HepG2 (cell line): ENCODE measurements around the gene PARP1. TPM values are rescaled to one million over a fixed set of nuclear protein-coding genes. Genes with fewer than 3 reads are reported as not detected.

Source experiments
- ATAC-seq: fragments of 200-7000 bp; cut with Tn5 transposase; 3 replicates; pipeline ENCODE4 v1.9.1; 2020; ENCODE audit warnings: mild to moderate bottlenecking, moderate library complexity
- BruUV-seq: library from RNA; stranded (reverse); fragments of 400-500 nt; replicated peaks from 2 replicates; lab custom pipeline; 2021; lab: Mats Ljungman, UMichigan
- CTCF ChIA-PET: fragments of 300-600 bp; formaldehyde crosslinking; extraction: SDS; loops from one replicate; lab custom pipeline; 2021; ENCODE audit warnings: low total read pairs, inconsistent platforms, low intra/inter-chr PET ratio; lab: Yijun Ruan, JAX
- POLR2A ChIA-PET: fragments of 350-600 bp; sonication (Branson Sonifier 250); formaldehyde crosslinking; loops from one replicate; lab custom pipeline; 2020; ENCODE audit warnings: antibody characterized with exemption, inconsistent platforms; lab: Yijun Ruan, JAX
- DNase-seq: peaks from one replicate; pipeline ENCODE4 v3.0.0-alpha.2; 2015; ENCODE audit warnings: low spot score
- FAIRE-seq: peaks from 3 replicates; lab custom pipeline; 2011; peaks lifted over from hg19 to GRCh38; lab: Jason Lieb, UNC
- H2AFZ ChIP-seq: one replicate; pipeline ENCODE4 v1.6.1; 2011; ENCODE audit warnings: low read length, inconsistent platforms
- H3K27ac ChIP-seq: fragments of 300-600 bp; 3 replicates; pipeline ENCODE4 v1.8.0; 2011; ENCODE audit warnings: mixed run types, mild to moderate bottlenecking, mixed read lengths, low read length, inconsistent platforms; ENCODE audit not compliant: insufficient read depth; ENCODE audit errors: extremely low read length
- H3K27me3 ChIP-seq, 2 experiments: fragments of 200-600 bp in 1 of 2; 2 replicates in 1 of 2; 3 replicates in 1 of 2; pipeline versions ENCODE4 v1.6.0 to v1.8.0; 2011; ENCODE audit warnings: low read length in 2 of 2, mild to moderate bottlenecking in 2 of 2, moderate library complexity in 2 of 2, inconsistent platforms in 1 of 2; ENCODE audit not compliant: insufficient read depth in 2 of 2, control insufficient read depth in 1 of 2
- H3K36me3 ChIP-seq, 2 experiments: fragments of 200-600 bp in 1 of 2; replicated peaks in 1 of 2; 2 replicates in 1 of 2; 3 replicates in 1 of 2; pipeline versions ENCODE4 v1.5.1 to v1.8.0; 2011; ENCODE audit warnings: low read length in 2 of 2, inconsistent platforms in 1 of 2; ENCODE audit not compliant: insufficient read depth in 2 of 2, control insufficient read depth in 1 of 2
- H3K4me1 ChIP-seq: 2 replicates; pipeline ENCODE4 v1.5.1; 2012; ENCODE audit warnings: low read length, inconsistent platforms; ENCODE audit not compliant: insufficient read depth
- H3K4me2 ChIP-seq: 2 replicates; pipeline ENCODE4 v1.6.0; 2011; ENCODE audit warnings: low read depth, low read length, inconsistent platforms
- H3K4me3 ChIP-seq, 3 experiments: fragments of 200-600 bp in 1 of 3; sonication (generic), shearing (Covaris generic) in 1 of 3; replicated peaks in 1 of 3; 2 replicates each; pipeline ENCODE4 v1.5.1; 2011 to 2016; ENCODE audit warnings: low read length in 3 of 3, inconsistent platforms in 2 of 3, low read depth in 2 of 3, mild to moderate bottlenecking in 2 of 3, control low read depth in 1 of 3, mixed read lengths in 1 of 3; ENCODE audit not compliant: insufficient read depth in 1 of 3
- H3K79me2 ChIP-seq: one replicate; pipeline ENCODE4 v1.6.1; 2011; ENCODE audit warnings: low read length, inconsistent platforms; ENCODE audit not compliant: insufficient read depth
- H3K9ac ChIP-seq: 2 replicates; pipeline ENCODE4 v1.6.0; 2011; ENCODE audit warnings: mild to moderate bottlenecking, low read depth, low read length, inconsistent platforms; ENCODE audit not compliant: insufficient read depth
- H3K9me3 ChIP-seq: 2 replicates; pipeline ENCODE4 v1.5.1; 2012; ENCODE audit warnings: mild to moderate bottlenecking, low read length
- H4K20me1 ChIP-seq: 2 replicates; pipeline ENCODE4 v1.6.0; 2011; ENCODE audit warnings: inconsistent platforms, mild to moderate bottlenecking, low read length, moderate library complexity; ENCODE audit not compliant: insufficient read depth
- HNF4A ChIP-seq: sonication (generic); formaldehyde crosslinking; IDR thresholded peaks from 2 replicates; pipeline ENCODE4 v1.4.0; 2020; ENCODE audit warnings: missing genetic modification reagents
- KLF13 ChIP-seq: sonication (generic); formaldehyde crosslinking; IDR thresholded peaks from 2 replicates; pipeline ENCODE4 v1.4.0; 2020; ENCODE audit warnings: mild to moderate bottlenecking, missing genetic modification reagents
- NR2F1 ChIP-seq, 2 experiments: fragments of 450-650 bp in 1 of 2; formaldehyde crosslinking in 1 of 2; IDR thresholded peaks; 2 replicates each; pipeline versions ENCODE4 v1.5.0 to v1.6.1; 2016 to 2020; ENCODE audit warnings: mild to moderate bottlenecking in 1 of 2, missing compliant biosample characterization in 1 of 2, missing genetic modification reagents in 1 of 2, moderate library complexity in 1 of 2
- ZFP1 ChIP-seq: IDR thresholded peaks from 2 replicates; pipeline ENCODE4 v1.6.1; 2016
- ZMYM2 ChIP-seq: sonication (generic); formaldehyde crosslinking; IDR thresholded peaks from 2 replicates; pipeline ENCODE4 v1.8.0; 2022; ENCODE audit warnings: mild to moderate bottlenecking, missing genetic modification reagents
- ZNF225 ChIP-seq: sonication (generic); formaldehyde crosslinking; IDR thresholded peaks from 2 replicates; pipeline ENCODE4 v1.4.0; 2020; ENCODE audit warnings: mild to moderate bottlenecking, missing genetic modification reagents
- ZNF775 ChIP-seq: sonication (generic); formaldehyde crosslinking; IDR thresholded peaks from 2 replicates; pipeline ENCODE4 v1.4.0; 2020; ENCODE audit warnings: missing genetic modification reagents, mild to moderate bottlenecking, moderate library complexity, borderline replicate concordance
- WGBS: methylation state at CpG from one replicate; pipeline ENCODE4 v1.1.6; 2017; ENCODE audit warnings: low lambda C conversion rate; 5-methylcytosine and 5-hydroxymethylcytosine counted together
- in situ Hi-C: cut with HindIII; loops from 2 replicates; pipeline ENCODE4 v1.10.0; 2017; ENCODE audit warnings: low pct_unique_long_range_greater_than_20kb; ENCODE audit not compliant: extremely low pct_ligation_motif_present
- intact Hi-C: fragments of 100-400 bp; cut with micrococcal nuclease; formaldehyde crosslinking; loops from one replicate; pipeline ENCODE4 v1.10.0; 2022; ENCODE audit not compliant: unreplicated experiment
- polyA plus RNA-seq, 8 experiments: library from polyadenylated mRNA; depleted of rRNA in 3 of 8; stranded (reverse) in 7 of 8; unstranded in 1 of 8; fragments of >200 nt; fragmentation: Illumina TruSeq in 4 of 8; extraction: Trizol in 4 of 8; gene quantifications; 2 replicates each; pipeline versions ENCODE4 v1.2.1 to v1.2.3, GENCODE V29; 2011 to 2016; ENCODE audit warnings: low read depth in 4 of 8, missing spikeins in 1 of 8, mixed read lengths in 1 of 8; ENCODE audit not compliant: insufficient read depth in 1 of 8
- total RNA-seq, 5 experiments: library from RNA; depleted of rRNA; stranded (reverse); fragments of >200 nt; fragmentation: Illumina TruSeq; extraction: Trizol; gene quantifications; 2 replicates each; pipeline ENCODE4 v1.2.3, GENCODE V29; 2016; ENCODE audit warnings: low read depth in 1 of 5
- TF ChIP-seq, protein P1 (sequence below): sonication (generic); formaldehyde crosslinking; IDR thresholded peaks from 2 replicates; pipeline ENCODE4 v1.8.0; 2022; ENCODE audit warnings: missing genetic modification reagents, mild to moderate bottlenecking, inconsistent platforms, borderline replicate concordance
- TF ChIP-seq, protein P2 (sequence below): sonication (generic); formaldehyde crosslinking; IDR thresholded peaks from 2 replicates; pipeline ENCODE4 v1.5.0; 2020; ENCODE audit warnings: missing genetic modification reagents
- TF ChIP-seq, protein P3 (sequence below): sonication (generic); formaldehyde crosslinking; IDR thresholded peaks from 2 replicates; pipeline ENCODE4 v1.8.0; 2022; ENCODE audit warnings: mild to moderate bottlenecking, missing genetic modification reagents; ENCODE audit not compliant: insufficient replicate concordance

PARP1 gene
- total and polyA plus RNA-seq, 2 of the 13 experiments (the other 11 are each of a cell fraction or from before 2014, with no cell fraction given), result 50.1 to 85.2 TPM

DNA sequence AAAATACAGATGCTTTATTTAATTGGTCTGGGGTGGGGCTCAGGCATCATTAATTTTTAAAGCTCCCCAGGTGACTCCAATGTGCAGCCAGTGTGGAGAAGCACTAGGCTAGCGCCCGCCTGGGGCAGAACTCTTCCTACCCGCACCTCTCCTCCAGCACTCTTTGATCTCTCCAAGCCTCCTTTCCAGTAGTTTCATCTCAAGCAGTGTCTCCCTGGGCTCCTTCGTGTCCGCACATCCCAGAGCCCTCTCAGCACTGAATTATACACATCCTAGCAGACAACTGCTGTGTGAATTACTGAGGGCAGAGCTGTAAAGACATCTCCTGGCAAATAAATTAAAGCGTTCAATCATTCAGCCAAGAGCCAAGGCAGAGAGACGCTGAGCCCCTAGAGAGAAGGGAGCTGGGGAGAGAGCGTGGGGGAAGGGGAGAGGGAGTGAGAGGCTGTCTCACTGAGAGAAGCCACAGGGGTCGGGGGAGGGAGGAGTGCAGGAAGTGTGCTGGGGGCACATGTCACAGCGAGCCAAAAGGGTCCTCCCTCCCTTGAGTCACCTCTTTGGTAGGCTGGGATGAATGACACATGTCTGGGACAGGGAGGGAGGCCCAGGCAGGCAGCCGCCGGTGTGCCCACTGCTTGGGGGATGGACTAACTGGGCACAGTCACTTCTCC, 21.0 kb upstream of the PARP1 start:
- Histone ChIP-seq H3K9ac (no peak overlapping the region), H3K9me3 (no peaks in the 10 kb centered on the region), H3K79me2 (no peaks in the 10 kb centered on the region), H3K4me2 (no peak overlapping the region), H3K4me1 (no peaks in the 10 kb centered on the region), H3K36me3 (no peaks in the 10 kb centered on the region), H4K20me1 (no peaks in the 10 kb centered on the region), H3K27me3 (peaks cover 2 to 8% of the 10 kb centered on the region in 2 experiments; a peak in 3 of 5 replicates), H2AFZ (no peak overlapping the region), H3K4me3 (no peak overlapping the region), H3K27ac (no peak overlapping the region)
- DNase-seq (no peak), ATAC-seq (no peak), FAIRE-seq (no peak)
- ChIA-PET POLR2A (no interaction called here), CTCF (no interaction called here)
- TF ChIP-seq ZMYM2, result no peak
- TF ChIP-seq KLF13 (CRISPR knock-in tag), result no peak
- no peak for TF ChIP-seq ZFP1 (CRISPR knock-in tag)
- TF ChIP-seq, protein P1, sequence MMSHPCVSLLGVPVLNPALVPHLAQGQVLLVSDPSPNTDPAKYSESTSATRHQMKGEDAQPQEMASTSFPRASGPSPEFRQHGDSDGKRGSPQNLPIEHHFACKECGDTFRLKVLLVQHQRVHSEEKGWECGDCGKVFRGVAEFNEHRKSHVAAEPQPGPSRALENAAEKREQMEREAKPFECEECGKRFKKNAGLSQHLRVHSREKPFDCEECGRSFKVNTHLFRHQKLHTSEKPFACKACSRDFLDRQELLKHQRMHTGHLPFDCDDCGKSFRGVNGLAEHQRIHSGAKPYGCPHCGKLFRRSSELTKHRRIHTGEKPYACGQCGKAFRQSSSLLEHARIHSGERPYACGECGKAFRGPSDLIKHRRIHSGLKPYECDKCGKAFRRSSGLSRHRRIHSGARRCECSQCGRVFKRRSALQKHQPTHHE (CRISPR knock-in tag), result no peak
- TF ChIP-seq ZNF775, result no peak
- TF ChIP-seq HNF4A (CRISPR knock-in tag), result no peak
- no TSS peak for BruUV-seq
- in situ Hi-C loops (loop anchor here (10.0 kb wide), 2 partner anchors 116 to 176 kb away; partner anchors contain the start of gene STUM), intact Hi-C loops (loop anchor here (10.0 kb wide), 2 partner anchors 116 to 176 kb away; partner anchors contain the start of gene STUM)
- WGBS, result 38% methylated on average over 10 of the region's 12 CpGs

DNA sequence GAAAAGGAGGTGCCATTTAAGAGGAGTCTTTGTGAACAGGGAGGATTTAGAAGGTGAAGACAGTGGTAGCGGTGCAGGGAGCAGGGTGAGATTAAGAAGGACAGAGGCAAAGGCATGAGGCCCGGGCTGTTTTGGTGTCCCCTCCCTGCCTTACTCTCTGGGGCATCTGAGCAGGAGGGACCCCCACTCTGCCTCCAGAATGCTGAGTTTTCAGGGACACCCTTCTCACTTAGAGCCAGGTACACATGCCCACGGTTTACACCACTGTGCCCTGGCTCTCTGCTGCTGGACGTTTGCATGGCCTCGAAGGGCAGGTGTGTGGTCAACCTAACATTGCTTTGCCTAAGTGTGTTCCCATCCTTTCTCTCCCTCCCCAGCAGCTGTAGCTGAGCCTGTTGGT, 20.5 kb upstream of the PARP1 start:
- DNase-seq (no peak), FAIRE-seq (no peak), ATAC-seq (no peak)
- 31% methylated on average over 2 of the region's 5 CpGs for WGBS
- intact Hi-C loops, result loop anchor here (10.0 kb wide), 2 partner anchors 116 to 176 kb away; partner anchors contain the start of gene STUM
- ChIA-PET POLR2A (no interaction called here), CTCF (no interaction called here)
- no TSS peak for BruUV-seq
- H3K4me3 ChIP-seq, result no peak overlapping the region
- no peak overlapping the region for H3K9ac ChIP-seq
- peaks cover 2 to 8% of the 10 kb centered on the region in 2 experiments; a peak in 3 of 5 replicates for H3K27me3 ChIP-seq
- H4K20me1 ChIP-seq, result no peaks in the 10 kb centered on the region
- no peak overlapping the region for H3K27ac ChIP-seq
- no peak overlapping the region for H2AFZ ChIP-seq
- no peaks in the 10 kb centered on the region for H3K9me3 ChIP-seq
- H3K4me2 ChIP-seq, result no peak overlapping the region
- no peaks in the 10 kb centered on the region for H3K79me2 ChIP-seq
- H3K4me1 ChIP-seq, result no peaks in the 10 kb centered on the region
- in situ Hi-C loops, result loop anchor here (10.0 kb wide), 2 partner anchors 116 to 176 kb away; partner anchors contain the start of gene STUM
- no peaks in the 10 kb centered on the region for H3K36me3 ChIP-seq
- TF ChIP-seq ZNF225 (CRISPR knock-in tag) (no peak), NR2F1 (CRISPR knock-in tag; IDR thresholded peaks at IDR 0.05) (no peak)
- TF ChIP-seq, protein P2, sequence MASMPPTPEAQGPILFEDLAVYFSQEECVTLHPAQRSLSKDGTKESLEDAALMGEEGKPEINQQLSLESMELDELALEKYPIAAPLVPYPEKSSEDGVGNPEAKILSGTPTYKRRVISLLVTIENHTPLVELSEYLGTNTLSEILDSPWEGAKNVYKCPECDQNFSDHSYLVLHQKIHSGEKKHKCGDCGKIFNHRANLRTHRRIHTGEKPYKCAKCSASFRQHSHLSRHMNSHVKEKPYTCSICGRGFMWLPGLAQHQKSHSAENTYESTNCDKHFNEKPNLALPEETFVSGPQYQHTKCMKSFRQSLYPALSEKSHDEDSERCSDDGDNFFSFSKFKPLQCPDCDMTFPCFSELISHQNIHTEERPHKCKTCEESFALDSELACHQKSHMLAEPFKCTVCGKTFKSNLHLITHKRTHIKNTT (CRISPR knock-in tag), result no peak
- TF ChIP-seq, protein P3, sequence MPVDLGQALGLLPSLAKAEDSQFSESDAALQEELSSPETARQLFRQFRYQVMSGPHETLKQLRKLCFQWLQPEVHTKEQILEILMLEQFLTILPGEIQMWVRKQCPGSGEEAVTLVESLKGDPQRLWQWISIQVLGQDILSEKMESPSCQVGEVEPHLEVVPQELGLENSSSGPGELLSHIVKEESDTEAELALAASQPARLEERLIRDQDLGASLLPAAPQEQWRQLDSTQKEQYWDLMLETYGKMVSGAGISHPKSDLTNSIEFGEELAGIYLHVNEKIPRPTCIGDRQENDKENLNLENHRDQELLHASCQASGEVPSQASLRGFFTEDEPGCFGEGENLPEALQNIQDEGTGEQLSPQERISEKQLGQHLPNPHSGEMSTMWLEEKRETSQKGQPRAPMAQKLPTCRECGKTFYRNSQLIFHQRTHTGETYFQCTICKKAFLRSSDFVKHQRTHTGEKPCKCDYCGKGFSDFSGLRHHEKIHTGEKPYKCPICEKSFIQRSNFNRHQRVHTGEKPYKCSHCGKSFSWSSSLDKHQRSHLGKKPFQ, result no peak
